Ovary (tissue), 9 donors: ENCODE data around the gene PTOV1. TPM values are rescaled to one million over a fixed set of nuclear protein-coding genes. Genes with fewer than 3 reads are reported as not detected.
A peak's percentile ranks its signal among the peaks of the same experiment; 100 is the strongest.

Experiments
- DNase-seq, 5 donors: peaks; one replicate each; pipeline ENCODE4 v3.0.0-alpha.2; 2019 to 2020
- H3K27ac ChIP-seq, 2 donors: fragments of 200-600 bp; one replicate each; pipeline versions ENCODE4 v1.5.1 to v1.8.0; 2019 to 2022
- H3K27me3 ChIP-seq: fragments of 200-600 bp; one replicate; pipeline ENCODE4 v1.8.0; 2022
- H3K36me3 ChIP-seq: fragments of 200-600 bp; sonication (generic); one replicate; pipeline ENCODE4 v1.5.1; 2019
- H3K4me1 ChIP-seq: one replicate; pipeline ENCODE4 v1.8.1; 2013; ENCODE audit warnings: mild to moderate bottlenecking, moderate library complexity; ENCODE audit not compliant: insufficient read depth
- H3K4me3 ChIP-seq: fragments of 200-600 bp; sonication (generic); one replicate; pipeline ENCODE4 v1.5.1; 2017
- H3K9me3 ChIP-seq, 2 donors: fragments of 200-600 bp in 1 of 2; sonication (generic) in 1 of 2; one replicate each; pipeline versions ENCODE4 v1.5.1 to v1.8.1; 2013 to 2019; ENCODE audit warnings: mild to moderate bottlenecking in 1 of 2, moderate library complexity in 1 of 2
- EP300 ChIP-seq: sonication (generic); formaldehyde crosslinking; IDR thresholded peaks from one replicate; pipeline ENCODE4 v1.6.1; 2017; ENCODE audit warnings: antibody characterized with exemption
- POLR2A ChIP-seq: fragments of 450-650 bp; IDR thresholded peaks from one replicate; pipeline ENCODE4 v1.6.1; 2017; ENCODE audit warnings: antibody characterized with exemption, mild to moderate bottlenecking, moderate library complexity
- WGBS, 3 donors: extraction: QIAGEN DNeasy Blood & Tissue Kit in 1 of 3; methylation state at CpG; one replicate each; pipeline versions ENCODE4 v1.1.5 to v1.1.7; 2013 to 2017; 5-methylcytosine and 5-hydroxymethylcytosine counted together
- intact Hi-C, 4 donors: fragments of 100-400 bp; cut with DNase I; formaldehyde crosslinking; loops; one replicate each; pipeline versions ENCODE4 v1.11.0 to v1.15.1; 2022 to 2023
- polyA plus RNA-seq, 2 donors: library from polyadenylated mRNA; stranded (reverse); fragments of 200-250 nt in 1 of 2; fragments of 350-450 nt in 1 of 2; fragmentation: Illumina TruSeq in 1 of 2; extraction: RNeasy Lipid Tissue Mini Kit (QIAGEN cat#74804) in 1 of 2; gene quantifications; one replicate each; pipeline ENCODE4 v1.2.3, GENCODE V29; 2013 to 2014
- total RNA-seq, 7 donors: library from RNA; depleted of rRNA in 2 of 7; stranded (reverse); fragments of >200 nt in 2 of 7; fragmentation: NEBNext Ultra II Directional in 3 of 7; extraction: Animal tissue kit (Norgen Biotek cat#: 25700) in 3 of 7; gene quantifications; one replicate each; pipeline versions ENCODE4 v1.1.0 to v1.2.4, GENCODE V29; 2016 to 2023
- TF ChIP-seq, protein P1 (sequence below), 3 donors: fragments of 450-650 bp in 2 of 3; fragments of 200-600 bp in 1 of 3; IDR thresholded peaks; one replicate each; pipeline versions ENCODE4 v1.5.1 to v1.8.0; 2016 to 2022; ENCODE audit warnings: antibody characterized with exemption in 3 of 3, mild to moderate bottlenecking in 1 of 3
- donor health status: DM: no; HTN: no; CAD: no; lungs with moderate emphysema.
- donor health status: DM: no; HTN: no; CAD: no.
- donor health status: Bipolar disorder and iron deficiency.
- donor health status: DM: yes; HTN: yes; CAD: no.
- donor health status: DM: no; HTN: no; CAD: no.
- donor health status: DM: yes; HTN: yes; CAD: no.

PTOV1 gene
- total and polyA plus RNA-seq, 9 donors: 22.2 to 256 (median 186) TPM

DNA sequence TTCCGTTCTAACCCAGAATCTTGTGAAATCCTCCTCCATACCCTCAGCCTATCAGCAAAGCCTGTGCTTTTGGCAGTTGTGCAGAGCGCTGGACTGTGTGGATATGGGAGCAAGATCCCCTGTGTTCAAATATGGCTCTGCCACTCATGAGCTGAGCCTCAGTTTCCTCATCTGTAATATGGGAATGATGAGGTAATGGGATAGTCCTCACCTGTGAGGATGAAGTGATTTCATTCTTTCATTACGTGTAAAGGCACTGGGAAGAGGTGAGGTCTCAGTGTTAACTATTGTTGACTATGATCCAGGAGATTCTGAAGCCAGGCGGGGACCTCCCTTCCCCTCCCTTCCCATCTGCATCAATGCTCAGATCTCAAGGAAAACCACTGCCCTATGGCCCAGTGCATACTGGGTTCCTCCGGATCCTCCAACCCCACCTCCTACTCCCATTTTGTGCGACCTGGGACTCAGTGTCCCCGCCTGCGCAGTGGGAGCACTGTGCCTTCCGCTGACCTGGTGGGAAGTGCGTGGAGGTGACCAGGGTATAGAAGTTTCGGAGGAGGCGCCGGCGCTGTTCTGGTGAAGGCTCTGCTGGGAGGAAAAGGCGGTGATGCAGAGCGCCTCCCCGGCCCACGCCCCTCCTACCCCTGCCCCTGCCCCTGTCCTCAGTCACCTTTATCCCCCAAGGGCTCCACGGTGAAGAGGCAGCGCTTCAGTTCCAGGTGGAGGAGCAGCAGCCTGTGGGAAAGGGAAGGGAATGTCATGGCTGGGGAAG lies 42.9 kb upstream of the PTOV1 start:
- H3K4me3 ChIP-seq: peak overlapping the region; percentile 81
- H3K27me3 ChIP-seq: no peaks in the 10 kb centered on the region
- 73 to 76% (median 73%) methylated on average over 20 of the region's 20 CpGs for WGBS, 3 donors
- peaks cover 4% of the 10 kb centered on the region for H3K4me1 ChIP-seq
- intact Hi-C loops: loop anchor here in 2 of 4 donors (5.0 to 10.0 kb wide), 3 partner anchors 41 to 83 kb away; partner anchors contain the start of gene AP2A1 (in 1 of the 2)
- no peak for TF ChIP-seq EP300
- TF ChIP-seq, protein P1, sequence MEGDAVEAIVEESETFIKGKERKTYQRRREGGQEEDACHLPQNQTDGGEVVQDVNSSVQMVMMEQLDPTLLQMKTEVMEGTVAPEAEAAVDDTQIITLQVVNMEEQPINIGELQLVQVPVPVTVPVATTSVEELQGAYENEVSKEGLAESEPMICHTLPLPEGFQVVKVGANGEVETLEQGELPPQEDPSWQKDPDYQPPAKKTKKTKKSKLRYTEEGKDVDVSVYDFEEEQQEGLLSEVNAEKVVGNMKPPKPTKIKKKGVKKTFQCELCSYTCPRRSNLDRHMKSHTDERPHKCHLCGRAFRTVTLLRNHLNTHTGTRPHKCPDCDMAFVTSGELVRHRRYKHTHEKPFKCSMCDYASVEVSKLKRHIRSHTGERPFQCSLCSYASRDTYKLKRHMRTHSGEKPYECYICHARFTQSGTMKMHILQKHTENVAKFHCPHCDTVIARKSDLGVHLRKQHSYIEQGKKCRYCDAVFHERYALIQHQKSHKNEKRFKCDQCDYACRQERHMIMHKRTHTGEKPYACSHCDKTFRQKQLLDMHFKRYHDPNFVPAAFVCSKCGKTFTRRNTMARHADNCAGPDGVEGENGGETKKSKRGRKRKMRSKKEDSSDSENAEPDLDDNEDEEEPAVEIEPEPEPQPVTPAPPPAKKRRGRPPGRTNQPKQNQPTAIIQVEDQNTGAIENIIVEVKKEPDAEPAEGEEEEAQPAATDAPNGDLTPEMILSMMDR (IDR thresholded peaks at IDR 0.05): no peak
- TF ChIP-seq POLR2A: no peak
- no peaks in the 10 kb centered on the region for H3K36me3 ChIP-seq
- DNase-seq: peak in 1 of 5 donors; percentile 36
- no peaks in the 10 kb centered on the region for H3K9me3 ChIP-seq
- H3K27ac ChIP-seq: peak overlapping the region in 1 of 2 donors; percentile 49

DNA sequence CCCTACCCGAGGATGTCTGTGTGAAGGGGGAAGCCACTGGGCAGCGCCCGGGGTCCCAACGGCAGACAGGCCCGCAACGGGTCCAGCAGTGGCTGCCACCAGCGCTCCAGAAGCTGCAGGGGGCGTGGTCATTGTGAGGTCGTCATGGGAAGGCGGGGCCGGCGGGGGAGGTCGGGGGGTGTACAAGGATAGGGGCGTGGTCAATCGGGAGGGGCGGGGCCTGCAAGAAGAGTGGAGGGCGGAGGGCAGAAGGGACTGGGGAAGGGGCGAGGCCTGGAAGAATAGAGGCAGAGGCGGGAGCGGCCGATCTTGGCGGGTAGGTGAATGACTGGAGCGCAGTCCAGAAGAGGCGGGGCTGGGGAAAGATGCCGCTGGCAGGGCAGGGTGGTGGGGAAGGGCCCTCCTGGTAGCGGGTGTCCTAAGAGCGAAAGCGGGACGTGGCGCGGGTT lies 42.2 kb upstream of the PTOV1 start:
- Histone ChIP-seq H3K4me3 (peak overlapping the region; percentile 81), H3K27me3 (no peaks in the 10 kb centered on the region), H3K9me3 (no peaks in the 10 kb centered on the region), H3K27ac (peak overlapping the region; percentile 72 to 86), H3K36me3 (no peaks in the 10 kb centered on the region), H3K4me1 (peaks cover 4% of the 10 kb centered on the region)
- peak; percentile 95 to 98 (median 97) for DNase-seq
- intact Hi-C loops: loop anchor here in 2 of 4 donors (5.0 to 10.0 kb wide), 3 partner anchors 41 to 84 kb away; partner anchors contain the start of gene AP2A1 (in 1 of the 2)
- WGBS, 3 donors: 1 to 3% (median 2%) methylated on average over 31 of the region's 31 CpGs
- TF ChIP-seq, protein P1 (IDR thresholded peaks at IDR 0.05): no peak
- peak; percentile 74 for TF ChIP-seq POLR2A

DNA sequence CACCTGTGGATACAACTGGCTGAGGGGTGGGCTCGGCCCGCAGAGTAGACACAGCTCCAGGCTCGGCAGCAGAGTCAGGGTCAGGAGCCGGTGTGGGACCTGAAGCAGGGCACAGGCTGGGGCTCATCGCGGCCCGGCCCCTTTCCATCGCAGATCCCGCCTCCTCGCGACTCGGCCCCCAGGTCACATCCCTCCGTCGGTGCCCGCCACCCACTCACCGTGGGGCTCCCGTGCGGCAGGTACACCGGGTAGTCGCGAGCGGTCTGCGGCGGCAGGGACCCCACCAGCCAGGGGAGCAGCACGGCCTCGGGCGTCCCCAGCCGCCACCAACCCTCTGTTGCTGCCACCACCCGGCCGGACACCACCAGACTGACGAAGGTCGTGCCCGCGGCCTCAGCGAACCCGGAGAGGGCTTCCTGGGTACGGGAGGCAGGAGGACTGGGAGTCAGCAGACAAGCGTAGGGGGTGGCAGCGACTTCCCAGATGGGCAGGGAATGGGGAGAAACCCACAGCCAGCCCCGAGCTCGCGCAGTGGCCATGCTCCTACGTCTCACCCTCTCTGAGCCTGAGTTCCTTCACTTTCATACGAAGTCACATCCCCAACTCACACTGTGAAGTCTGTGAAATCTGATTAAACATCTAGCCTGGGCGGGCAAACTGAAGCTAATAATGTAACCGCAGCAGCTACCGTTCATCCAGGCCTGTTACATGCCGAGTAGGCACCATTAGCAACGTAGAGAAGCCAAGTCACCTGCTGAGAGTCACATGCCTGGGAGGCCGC lies 41.6 kb upstream of the PTOV1 start:
- H3K9me3 ChIP-seq: no peaks in the 10 kb centered on the region
- H3K27ac ChIP-seq: peak overlapping the region; percentile 72 to 86
- WGBS, 3 donors: 5 to 9% (median 5%) methylated on average over 45 to 50 of the region's 50 CpGs
- H3K4me3 ChIP-seq: peak overlapping the region; percentile 81
- no peak for TF ChIP-seq EP300
- no peak for TF ChIP-seq POLR2A
- TF ChIP-seq, protein P1 (IDR thresholded peaks at IDR 0.05): peak in 1 of 3 donors; percentile 21
- intact Hi-C loops: loop anchor here in 2 of 4 donors (5.0 to 10.0 kb wide), 3 partner anchors 42 to 85 kb away; partner anchors contain the start of gene AP2A1 (in 1 of the 2)
- no peaks in the 10 kb centered on the region for H3K36me3 ChIP-seq
- DNase-seq: peak in 2 of 5 donors; percentile 62 to 64
- H3K4me1 ChIP-seq: peaks cover 4% of the 10 kb centered on the region
- H3K27me3 ChIP-seq: no peaks in the 10 kb centered on the region

DNA sequence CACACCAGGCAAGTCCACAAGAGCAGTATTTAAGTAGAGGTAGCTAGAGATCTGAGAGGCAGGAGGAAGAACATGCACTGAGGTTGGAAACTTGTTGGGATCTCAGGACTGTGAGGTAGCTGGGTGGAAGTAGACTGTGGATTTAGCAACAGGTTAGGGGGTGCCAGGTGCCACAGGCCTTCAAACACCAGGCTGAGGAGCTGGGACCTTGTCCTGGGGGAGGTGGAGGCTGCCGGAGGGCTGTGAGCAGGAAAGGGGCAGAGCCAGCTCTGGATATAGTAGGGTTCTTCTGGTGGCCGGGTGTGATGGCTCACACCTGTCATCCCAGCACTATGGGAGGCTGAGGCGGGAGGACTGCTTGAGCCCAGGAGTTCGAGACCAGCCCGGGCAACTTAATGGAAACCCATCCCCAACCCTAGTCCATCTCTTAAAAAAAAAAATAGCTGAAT lies 41.0 kb upstream of the PTOV1 start:
- peaks cover 4% of the 10 kb centered on the region for H3K4me1 ChIP-seq
- 81 to 90% (median 89%) methylated on average over 5 of the region's 5 CpGs for WGBS, 3 donors
- intact Hi-C loops: loop anchor here in 2 of 4 donors (5.0 to 10.0 kb wide), 3 partner anchors 43 to 85 kb away; partner anchors contain the start of gene AP2A1 (in 1 of the 2)
- no peaks in the 10 kb centered on the region for H3K36me3 ChIP-seq
- peak overlapping the region; percentile 81 for H3K4me3 ChIP-seq
- TF ChIP-seq, protein P1 (IDR thresholded peaks at IDR 0.05): no peak
- TF ChIP-seq POLR2A (no peak), EP300 (no peak)
- peak overlapping the region; percentile 72 to 86 for H3K27ac ChIP-seq
- peak in 1 of 5 donors; percentile 35 for DNase-seq
- no peaks in the 10 kb centered on the region for H3K9me3 ChIP-seq
- no peaks in the 10 kb centered on the region for H3K27me3 ChIP-seq
